HEK293 (cell line): Measurements from ENCODE around the gene OR5K2.
A peak's percentile ranks its signal among the peaks of the same experiment; 100 is the strongest.

Source experiments
- CTCF ChIA-PET: fragments of 350-600 bp; formaldehyde crosslinking; extraction: SDS; loops from one replicate; lab custom pipeline; 2021; ENCODE audit warnings: antibody characterized with exemption; lab: Yijun Ruan, JAX
- POLR2A ChIA-PET: fragments of 300-600 bp; formaldehyde crosslinking; extraction: SDS; loops from one replicate; lab custom pipeline; 2020; ENCODE audit warnings: antibody characterized with exemption, inconsistent platforms; lab: Yijun Ruan, JAX
- H3K27ac ChIP-seq: fragments of 200-500 bp; sonication (Bioruptor generic); 2 replicates; pipeline ENCODE4 v1.5.1; 2014; ENCODE audit warnings: low read depth, low read length, control low read depth, inconsistent platforms; ENCODE audit errors: extremely low read depth
- H3K36me3 ChIP-seq, 2 experiments: fragments of 200-500 bp in 1 of 2; sonication (Bioruptor generic) in 1 of 2; 1 replicate in 1 of 2; 2 replicates in 1 of 2; pipeline ENCODE4 v1.5.1; 2014 to 2017; ENCODE audit warnings: inconsistent platforms in 2 of 2, low read length in 2 of 2; ENCODE audit not compliant: control insufficient read depth in 2 of 2, insufficient read depth in 1 of 2
- H3K4me1 ChIP-seq: fragments of 200-500 bp; sonication (Bioruptor generic); 2 replicates; pipeline ENCODE4 v1.5.1; 2014; ENCODE audit warnings: mild to moderate bottlenecking, low read length, inconsistent platforms; ENCODE audit not compliant: control insufficient read depth, insufficient read depth
- H3K4me3 ChIP-seq: 2 replicates; pipeline ENCODE4 v1.5.1; 2011; ENCODE audit warnings: low read depth, mild to moderate bottlenecking, control low read depth, low read length, moderate library complexity
- H3K9me3 ChIP-seq: fragments of 200-500 bp; sonication (Bioruptor generic); 2 replicates; pipeline ENCODE4 v1.5.1; 2014; ENCODE audit warnings: low read depth, low read length, inconsistent platforms; ENCODE audit not compliant: control insufficient read depth, insufficient read depth
- BCL11B ChIP-seq: fragments of 450-650 bp; formaldehyde crosslinking; IDR thresholded peaks from 2 replicates; pipeline ENCODE4 v1.5.1; 2016; ENCODE audit warnings: low read depth, missing biosample characterization, missing genetic modification characterization
- INSM2 ChIP-seq: fragments of 450-650 bp; formaldehyde crosslinking; IDR thresholded peaks from 2 replicates; pipeline ENCODE4 v1.5.1; 2016; ENCODE audit warnings: missing biosample characterization, missing genetic modification characterization
- MEIS1 ChIP-seq: sonication (generic); formaldehyde crosslinking; IDR thresholded peaks from 2 replicates; pipeline ENCODE4 v1.8.1; 2022; ENCODE audit warnings: missing genetic modification reagents, mild to moderate bottlenecking, borderline replicate concordance
- OSR2 ChIP-seq: fragments of 450-650 bp; formaldehyde crosslinking; IDR thresholded peaks from 2 replicates; pipeline ENCODE4 v1.5.1; 2016; ENCODE audit warnings: missing biosample characterization, missing genetic modification characterization
- TSHZ1 ChIP-seq: fragments of 450-650 bp; formaldehyde crosslinking; IDR thresholded peaks from 2 replicates; pipeline ENCODE4 v1.5.1; 2016; ENCODE audit warnings: missing biosample characterization, missing genetic modification characterization, borderline replicate concordance
- ZBTB10 ChIP-seq: fragments of 450-650 bp; formaldehyde crosslinking; IDR thresholded peaks from 2 replicates; pipeline ENCODE4 v1.5.1; 2016; ENCODE audit warnings: missing biosample characterization, missing genetic modification characterization
- ZFP37 ChIP-seq: fragments of 450-650 bp; formaldehyde crosslinking; IDR thresholded peaks from 2 replicates; pipeline ENCODE4 v1.5.1; 2016; ENCODE audit warnings: missing biosample characterization, missing genetic modification characterization
- ZNF132 ChIP-seq: fragments of 450-650 bp; formaldehyde crosslinking; IDR thresholded peaks from 2 replicates; pipeline ENCODE4 v1.5.1; 2017; ENCODE audit warnings: missing biosample characterization, missing genetic modification characterization, borderline replicate concordance
- ZNF274 ChIP-seq, 2 experiments: fragments of 200-500 bp in 1 of 2; fragments of 450-650 bp in 1 of 2; sonication (Bioruptor generic) in 1 of 2; formaldehyde crosslinking in 1 of 2; IDR thresholded peaks; 2 replicates each; pipeline versions ENCODE4 v1.5.1 to v1.6.1; 2014 to 2016; ENCODE audit warnings: borderline replicate concordance in 1 of 2, inconsistent platforms in 1 of 2, low read length in 1 of 2, missing biosample characterization in 1 of 2, missing genetic modification characterization in 1 of 2
- ZNF335 ChIP-seq: fragments of 450-650 bp; formaldehyde crosslinking; conservative IDR thresholded peaks from 2 replicates; pipeline ENCODE4 v1.5.1; 2016; ENCODE audit warnings: missing biosample characterization, missing genetic modification characterization
- ZNF416 ChIP-seq: fragments of 450-650 bp; formaldehyde crosslinking; IDR thresholded peaks from 2 replicates; pipeline ENCODE4 v1.5.1; 2016; ENCODE audit warnings: missing biosample characterization, missing genetic modification characterization
- ZNF510 ChIP-seq: fragments of 450-650 bp; formaldehyde crosslinking; IDR thresholded peaks from 2 replicates; pipeline ENCODE4 v1.5.1; 2018; ENCODE audit warnings: mild to moderate bottlenecking, missing genetic modification characterization, missing biosample characterization; ENCODE audit not compliant: insufficient replicate concordance
- ZNF518A ChIP-seq: fragments of 450-650 bp; formaldehyde crosslinking; conservative IDR thresholded peaks from 2 replicates; pipeline ENCODE4 v1.5.1; 2016; ENCODE audit warnings: low read depth, missing biosample characterization, missing genetic modification characterization
- ZNF785 ChIP-seq: fragments of 450-650 bp; formaldehyde crosslinking; IDR thresholded peaks from 2 replicates; pipeline ENCODE4 v1.5.1; 2016; ENCODE audit warnings: missing biosample characterization, missing genetic modification characterization
- TF ChIP-seq, protein P1 (sequence below): fragments of 450-650 bp; formaldehyde crosslinking; IDR thresholded peaks from 2 replicates; pipeline ENCODE4 v1.5.1; 2017; ENCODE audit warnings: missing biosample characterization, missing genetic modification characterization

OR5K2 gene

GRCh38 chr3:98482717-98483482, 14.6 kb upstream of the OR5K2 start (continued):
- TF ChIP-seq ZNF518A (tag by site-specific recombination): no peak
- TF ChIP-seq ZNF274 (IDR thresholded peaks at IDR 0.05; ENCODE audit: low read length): no peak
- TF ChIP-seq ZNF274 (tag by site-specific recombination; IDR thresholded peaks at IDR 0.05; ENCODE audit: borderline replicate concordance): no peak
- 0 out of 2 replicates have a peak, but pooled peaks have one; percentile 9 for TF ChIP-seq OSR2 (tag by site-specific recombination)
- no peak for TF ChIP-seq ZNF510 (tag by site-specific recombination)
- TF ChIP-seq INSM2 (tag by site-specific recombination): no peak
- no peak for TF ChIP-seq MEIS1 (CRISPR knock-in tag)
- TF ChIP-seq ZNF335 (tag by site-specific recombination): peak; percentile 40; the same call in 1 of the 2 replicates
- no peak for TF ChIP-seq ZNF416 (tag by site-specific recombination)
- TF ChIP-seq, protein P1, sequence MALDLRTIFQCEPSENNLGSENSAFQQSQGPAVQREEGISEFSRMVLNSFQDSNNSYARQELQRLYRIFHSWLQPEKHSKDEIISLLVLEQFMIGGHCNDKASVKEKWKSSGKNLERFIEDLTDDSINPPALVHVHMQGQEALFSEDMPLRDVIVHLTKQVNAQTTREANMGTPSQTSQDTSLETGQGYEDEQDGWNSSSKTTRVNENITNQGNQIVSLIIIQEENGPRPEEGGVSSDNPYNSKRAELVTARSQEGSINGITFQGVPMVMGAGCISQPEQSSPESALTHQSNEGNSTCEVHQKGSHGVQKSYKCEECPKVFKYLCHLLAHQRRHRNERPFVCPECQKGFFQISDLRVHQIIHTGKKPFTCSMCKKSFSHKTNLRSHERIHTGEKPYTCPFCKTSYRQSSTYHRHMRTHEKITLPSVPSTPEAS (tag by site-specific recombination): no peak
- no peak for TF ChIP-seq ZNF785
- no peak for TF ChIP-seq BCL11B
- TF ChIP-seq ZBTB10 (tag by site-specific recombination): no peak
- TF ChIP-seq, all 188 proteins: peak for 4

- no peak for TF ChIP-seq ZFP37
- TF ChIP-seq TSHZ1 (tag by site-specific recombination): no peak
- TF ChIP-seq ZNF132 (tag by site-specific recombination): no peak
- H3K27ac ChIP-seq: no peak overlapping the region
Measured at GRCh38 chr3:98483626-98484025, 13.9 kb upstream of the OR5K2 start.

More at GRCh38 chr3:98483626-98484025, 13.9 kb upstream of the OR5K2 start:
- Histone ChIP-seq H3K9me3 (no peaks in the 10 kb centered on the region), H3K4me1 (peaks cover 2% of the 10 kb centered on the region; the same call in 1 of the 2 replicates), H3K4me3 (no peak overlapping the region), H3K36me3 (no peaks in the 10 kb centered on the region)
- ChIA-PET POLR2A (no interaction called here), CTCF (no interaction called here)
